ENCODE data around the gene IGSF10.
A peak's percentile ranks its signal among the peaks of the same experiment; 100 is the strongest.
"Not testable (repeated sequence)": the region's sequence is repeated elsewhere in the genome, so short reads cannot be mapped to it uniquely, and the experiment has no call there.

The IGSF10 gene

GRCh38 chr3:151460774-151461450, at the start of gene IGSF10:
Gene IGSF10, minus strand, starts transcription at chr3:151461061. Its CDS starts 2,352 bp downstream, at chr3:151458709.
- no peak for DNase-seq

- not testable (repeated sequence) for DNase-seq
These were observed 48.7 kb upstream of the IGSF10 start for GRCh38 chr3:151509468-151510135.

GRCh38 chr3:151504606-151505005, 43.7 kb upstream of the IGSF10 start:
- no peak for DNase-seq

- no peak for DNase-seq
These were observed 42.2 kb upstream of the IGSF10 start for GRCh38 chr3:151503074-151503473.

- no peak for DNase-seq
These were observed 41.2 kb upstream of the IGSF10 start for GRCh38 chr3:151501923-151502632.

- no peak for DNase-seq
These were observed 40.5 kb upstream of the IGSF10 start for GRCh38 chr3:151501171-151501922.

- DNase-seq, result no peak
These were observed 38.3 kb upstream of the IGSF10 start for GRCh38 chr3:151499168-151499567.

- no peak for DNase-seq
These were observed 30.7 kb upstream of the IGSF10 start for GRCh38 chr3:151491525-151491924.

GRCh38 chr3:151487833-151488232, 27.0 kb upstream of the IGSF10 start:
- not testable (repeated sequence) for DNase-seq

- DNase-seq, result no peak
These were observed 23.2 kb upstream of the IGSF10 start for GRCh38 chr3:151483961-151484520.

GRCh38 chr3:151483488-151483887, 22.6 kb upstream of the IGSF10 start:
- no peak for DNase-seq

GRCh38 chr3:151480492-151480891, 19.6 kb upstream of the IGSF10 start:
- DNase-seq, result no peak

- no peak for DNase-seq
These were observed 18.6 kb upstream of the IGSF10 start for GRCh38 chr3:151479452-151479851.

- no peak for DNase-seq
These were observed 17.5 kb upstream of the IGSF10 start for GRCh38 chr3:151478335-151478697.

GRCh38 chr3:151477591-151478334, 16.9 kb upstream of the IGSF10 start:
- DNase-seq, result no peak

- no peak for DNase-seq
These were observed 15.6 kb upstream of the IGSF10 start for GRCh38 chr3:151476344-151477018.

- DNase-seq, result peak in 1 of 2 donors; percentile 31
These were observed 7.5 kb upstream of the IGSF10 start for GRCh38 chr3:151468284-151468917.

- DNase-seq, result peak in 1 of 2 donors; percentile 73
These were observed 6.2 kb upstream of the IGSF10 start for GRCh38 chr3:151467069-151467468.

GRCh38 chr3:151462991-151463390, 2.1 kb upstream of the IGSF10 start:
- no peak for DNase-seq

- DNase-seq, result no peak
These were observed 1.5 kb upstream of the IGSF10 start for GRCh38 chr3:151462278-151462780.

- DNase-seq, result no peak
These were observed 633 bp downstream of the IGSF10 start for GRCh38 chr3:151460228-151460627.

All from bone marrow (tissue), 2 donors.